Motor neuron (in vitro differentiated cells): ENCODE results near the gene TMCC1. TPM values are rescaled to one million over a fixed set of nuclear protein-coding genes. Genes with fewer than 3 reads are reported as not detected.
"Not testable (repeated sequence)": the region's sequence is repeated elsewhere in the genome, so short reads cannot be mapped to it uniquely, and the experiment has no call there.

Source experiments
- ATAC-seq, 8 experiments: fragments of 200-7000 bp; cut with Tn5 transposase; replicated peaks in 6 of 8; 2 replicates each; pipeline ENCODE4 v1.8.0; 2021; ENCODE audit warnings: mild to moderate bottlenecking in 8 of 8, moderate library complexity in 8 of 8
- H3K27ac ChIP-seq, 2 donors: fragments of 250-450 bp; sonication (Bioruptor Pico); 2 replicates each; pipeline ENCODE4 v1.9.0; 2021; ENCODE audit warnings: antibody characterized with exemption in 2 of 2, mild to moderate bottlenecking in 2 of 2, moderate library complexity in 1 of 2
- H3K4me1 ChIP-seq, 2 donors: fragments of 250-450 bp; sonication (Bioruptor Pico); replicated peaks in 1 of 2; 2 replicates each; pipeline ENCODE4 v1.6.1; 2021; ENCODE audit warnings: antibody characterized with exemption in 2 of 2, mild to moderate bottlenecking in 2 of 2, moderate library complexity in 1 of 2
- H3K4me3 ChIP-seq, 5 donors: fragments of 250-450 bp; sonication (Bioruptor Pico); 2 replicates each; pipeline ENCODE4 v1.9.0; 2021; ENCODE audit warnings: antibody characterized with exemption in 5 of 5, mild to moderate bottlenecking in 5 of 5, moderate library complexity in 4 of 5
- WGBS, 10 experiments: fragments of 450-650 bp; shearing (Covaris generic); methylation state at CpG; one replicate each; pipeline ENCODE4 v1.0.0; 2022; 5-methylcytosine and 5-hydroxymethylcytosine counted together
- in situ Hi-C, 9 experiments: fragments of 400-800 bp; cut with MboI; loops; one replicate each; pipeline ENCODE4 v1.15.0; 2021; ENCODE audit warnings: low sequenced_read_pairs in 9 of 9, low pct_unique_long_range_greater_than_20kb in 2 of 9; ENCODE audit not compliant: unreplicated experiment in 9 of 9
- total RNA-seq, 8 experiments: library from RNA; unstranded; fragments of 300-600 nt; gene quantifications; 2 replicates each; pipeline versions ENCODE4 v1.2.3 to v1.2.4, GENCODE V29; 2022

TMCC1 gene
- total RNA-seq, 8 experiments from 2014 or later, result 20.0 to 53.2 (median 33.8) TPM

GRCh38 chr3:129855170-129855831, 38.2 kb downstream of the TMCC1 start:
- ATAC-seq, result peak in 2 of 8 experiments; percentile 17 to 33
- H3K4me1 ChIP-seq, result no peaks in the 10 kb centered on the region
- H3K4me3 ChIP-seq, result no peak overlapping the region
- 9 to 100% (median 86%) methylated on average over 1 to 2 of the region's 2 CpGs for WGBS, 10 experiments
- in situ Hi-C loops, result no loop called here
- no peak overlapping the region for H3K27ac ChIP-seq

GRCh38 chr3:129854460-129854859, 39.1 kb downstream of the TMCC1 start:
- Histone ChIP-seq H3K4me1 (no peaks in the 10 kb centered on the region), H3K27ac (no peak overlapping the region), H3K4me3 (no peak overlapping the region)
- 100% methylated on average over 1 of the region's 1 CpG; no CpG with 5 or more reads in 3 of the 10 experiments for WGBS, 10 experiments
- ATAC-seq, result no peak
- in situ Hi-C loops, result no loop called here

GRCh38 chr3:129845956-129846355, 47.6 kb downstream of the TMCC1 start:
- WGBS, 10 experiments, result 13 to 100% (median 82%) methylated on average over 1 to 2 of the region's 2 CpGs; no CpG with 5 or more reads in 4 of the 10 experiments
- ATAC-seq, result no peak
- H3K27ac ChIP-seq, result no peak overlapping the region
- no peak overlapping the region for H3K4me3 ChIP-seq
- no peaks in the 10 kb centered on the region for H3K4me1 ChIP-seq
- in situ Hi-C loops, result loop anchor here in 1 of 9 experiments (25.0 kb wide), 1 partner anchor 359 kb away; no protein-coding TSS in a partner anchor

GRCh38 chr3:129840707-129841360, 52.7 kb downstream of the TMCC1 start:
- ATAC-seq, result no peak
- Histone ChIP-seq H3K27ac (no peak overlapping the region), H3K4me1 (peaks cover 6 to 9% of the 10 kb centered on the region in 2 donors), H3K4me3 (no peak overlapping the region)
- in situ Hi-C loops, result loop anchor here in 1 of 9 experiments (25.0 kb wide), 1 partner anchor 354 kb away; no protein-coding TSS in a partner anchor
- 80 to 100% (median 100%) methylated on average over 1 to 3 of the region's 5 CpGs; no CpG with 5 or more reads in 3 of the 10 experiments for WGBS, 10 experiments

- in situ Hi-C loops, result loop anchor here in 1 of 9 experiments (25.0 kb wide), 1 partner anchor 351 kb away; no protein-coding TSS in a partner anchor
- WGBS, 10 experiments, result 67 to 100% (median 89%) methylated on average over 1 to 4 of the region's 6 CpGs; no CpG with 5 or more reads in 3 of the 10 experiments
- Histone ChIP-seq H3K27ac (no peak overlapping the region), H3K4me1 (peaks cover 6 to 9% of the 10 kb centered on the region in 2 donors), H3K4me3 (no peak overlapping the region)
- no peak for ATAC-seq
Measured at GRCh38 chr3:129838086-129838485, 55.4 kb downstream of the TMCC1 start.

GRCh38 chr3:129837065-129837642, 56.4 kb downstream of the TMCC1 start:
- in situ Hi-C loops, result loop anchor here in 1 of 9 experiments (25.0 kb wide), 1 partner anchor 350 kb away; no protein-coding TSS in a partner anchor
- H3K27ac ChIP-seq, result peak overlapping the region in 1 of 2 donors; percentile 13
- WGBS, 10 experiments, result 43 to 100% (median 73%) methylated on average over 1 to 2 of the region's 2 CpGs; no CpG with 5 or more reads in 4 of the 10 experiments
- peaks cover 6 to 9% of the 10 kb centered on the region in 2 donors for H3K4me1 ChIP-seq
- peak in 7 of 8 experiments; percentile 34 to 85 (median 58) for ATAC-seq
- no peak overlapping the region for H3K4me3 ChIP-seq

- H3K27ac ChIP-seq, result peak overlapping the region in 1 of 2 donors; percentile 13
- peak in 5 of 8 experiments; percentile 6 to 28 (median 20) for ATAC-seq
- 8 to 70% (median 43%) methylated on average over 1 to 2 of the region's 2 CpGs; no CpG with 5 or more reads in 3 of the 10 experiments for WGBS, 10 experiments
- peaks cover 6 to 9% of the 10 kb centered on the region in 2 donors for H3K4me1 ChIP-seq
- no peak overlapping the region for H3K4me3 ChIP-seq
- in situ Hi-C loops, result loop anchor here in 1 of 9 experiments (25.0 kb wide), 1 partner anchor 349 kb away; no protein-coding TSS in a partner anchor
Measured at GRCh38 chr3:129836381-129837064, 57.0 kb downstream of the TMCC1 start.

- in situ Hi-C loops, result loop anchor here in 1 of 9 experiments (25.0 kb wide), 1 partner anchor 348 kb away; no protein-coding TSS in a partner anchor
- no peak overlapping the region for H3K4me3 ChIP-seq
- H3K27ac ChIP-seq, result no peak overlapping the region
- WGBS, 10 experiments, result 6 to 100% (median 63%) methylated on average over 1 to 2 of the region's 2 CpGs
- peak in 3 of 8 experiments; percentile 40 to 65 (median 55) for ATAC-seq
- peaks cover 6 to 9% of the 10 kb centered on the region in 2 donors for H3K4me1 ChIP-seq
Measured at GRCh38 chr3:129835198-129835597, 58.3 kb downstream of the TMCC1 start.

GRCh38 chr3:129834580-129834979, 58.9 kb downstream of the TMCC1 start:
- 45 to 98% (median 88%) methylated on average over 5 of the region's 5 CpGs; no CpG with 5 or more reads in 1 of the 10 experiments for WGBS, 10 experiments
- no peak for ATAC-seq
- peaks cover 6 to 9% of the 10 kb centered on the region in 2 donors for H3K4me1 ChIP-seq
- H3K27ac ChIP-seq, result no peak overlapping the region
- no peak overlapping the region for H3K4me3 ChIP-seq
- in situ Hi-C loops, result loop anchor here in 1 of 9 experiments (25.0 kb wide), 1 partner anchor 347 kb away; no protein-coding TSS in a partner anchor

GRCh38 chr3:129831942-129832341, 61.6 kb downstream of the TMCC1 start:
- H3K4me3 ChIP-seq, H3K27ac ChIP-seq, H3K4me1 ChIP-seq: not testable (repeated sequence)
- peak in 1 of 8 experiments; percentile 20 for ATAC-seq
- 40 to 98% (median 77%) methylated on average over 4 to 6 of the region's 6 CpGs; no CpG with 5 or more reads in 3 of the 10 experiments for WGBS, 10 experiments
- in situ Hi-C loops, result loop anchor here in 1 of 9 experiments (25.0 kb wide), 1 partner anchor 345 kb away; no protein-coding TSS in a partner anchor

- 60 to 100% (median 96%) methylated on average over 1 of the region's 1 CpG for WGBS, 10 experiments
- no peak overlapping the region for H3K4me3 ChIP-seq
- ATAC-seq, result no peak
- in situ Hi-C loops, result loop anchor here in 1 of 9 experiments (25.0 kb wide), 1 partner anchor 344 kb away; no protein-coding TSS in a partner anchor
- H3K4me1 ChIP-seq, result no peaks in the 10 kb centered on the region
- no peak overlapping the region for H3K27ac ChIP-seq
Measured at GRCh38 chr3:129831503-129831902, 62.0 kb downstream of the TMCC1 start.

GRCh38 chr3:129829640-129830039, 63.9 kb downstream of the TMCC1 start:
- Histone ChIP-seq H3K4me3 (no peak overlapping the region), H3K4me1 (no peaks in the 10 kb centered on the region), H3K27ac (no peak overlapping the region)
- in situ Hi-C loops, result loop anchor here in 1 of 9 experiments (10.0 to 25.0 kb wide), 2 partner anchors 195 to 342 kb away; no protein-coding TSS in a partner anchor
- ATAC-seq, result peak; percentile 70 to 97 (median 89)
